GM19238 (cell line): Measurements from ENCODE around the gene MAB21L4.

ENCODE experiments used
- DNase-seq: peaks from one replicate; pipeline ENCODE4 v3.0.0; 2011; ENCODE audit warnings: low spot score; ENCODE audit not compliant: insufficient read length

The MAB21L4 gene

DNA sequence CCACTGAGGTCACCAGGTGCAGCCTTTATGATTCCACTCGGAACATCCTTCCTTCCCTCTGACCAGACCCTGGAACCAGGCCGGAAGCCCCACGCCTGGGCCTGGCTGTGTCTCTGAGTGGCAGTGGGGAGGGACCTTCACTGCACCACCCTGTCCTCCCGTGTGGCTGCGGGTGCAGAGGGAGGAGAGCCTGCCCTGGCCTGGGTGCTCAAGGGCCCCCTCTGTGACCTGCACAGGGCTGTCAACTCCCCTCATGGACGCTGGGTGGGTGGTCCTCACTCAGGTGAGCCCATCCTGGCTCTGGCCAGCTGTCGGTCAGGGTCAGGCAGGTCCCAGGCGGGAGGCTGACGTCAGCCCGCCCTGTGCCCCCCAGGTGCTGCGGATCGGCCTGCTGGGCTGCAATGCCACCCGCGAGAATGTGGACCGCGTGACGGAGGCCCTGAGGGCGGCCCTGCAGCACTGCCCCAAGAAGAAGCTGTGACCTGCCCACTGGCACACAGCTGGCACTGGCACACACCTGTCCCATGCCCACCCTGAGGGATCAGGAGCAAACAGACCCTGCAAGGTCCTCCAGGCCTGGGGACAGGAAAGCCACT, 17.5 kb downstream of the MAB21L4 start:
- DNase-seq = no peak

DNA sequence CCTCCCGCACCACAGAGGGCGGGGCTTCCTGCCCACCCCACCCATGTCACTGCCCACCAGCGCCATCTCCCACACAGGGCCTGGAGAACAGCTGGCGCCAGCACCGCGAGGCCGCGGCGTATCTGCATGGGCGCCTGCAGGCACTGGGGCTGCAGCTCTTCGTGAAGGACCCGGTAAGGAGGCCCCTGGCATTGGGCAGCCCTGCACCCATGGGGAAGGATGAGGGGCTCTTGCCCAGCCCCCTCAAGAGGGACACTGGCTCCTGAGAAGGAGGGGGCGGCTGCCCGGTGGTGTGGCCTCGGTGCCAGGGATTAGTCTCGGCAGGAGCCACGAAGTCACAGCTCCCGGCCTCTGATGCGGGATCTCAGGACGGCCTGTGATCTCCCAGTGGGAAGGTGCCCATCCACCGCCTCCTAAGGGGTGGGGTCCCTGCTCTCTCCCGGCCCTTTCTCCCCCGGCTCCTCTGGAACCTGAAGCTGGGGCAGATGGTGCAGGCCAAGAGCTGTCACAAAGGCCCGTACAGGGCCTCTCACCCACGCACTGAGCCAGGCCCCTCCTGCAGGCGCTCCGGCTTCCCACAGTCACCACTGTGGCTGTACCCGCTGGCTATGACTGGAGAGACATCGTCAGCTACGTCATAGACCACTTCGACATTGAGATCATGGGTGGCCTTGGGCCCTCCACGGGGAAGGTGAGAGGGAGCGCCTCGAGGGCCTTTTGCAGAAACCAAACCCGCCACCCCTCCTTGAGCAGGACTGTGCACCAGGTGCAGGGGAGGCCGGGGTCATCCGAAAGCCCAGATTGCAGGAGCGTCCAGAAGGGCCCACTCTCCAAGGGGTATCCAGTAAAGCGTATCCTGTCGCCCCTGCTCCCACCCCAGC, 18.3 kb downstream of the MAB21L4 start:
- DNase-seq = no peak

DNA sequence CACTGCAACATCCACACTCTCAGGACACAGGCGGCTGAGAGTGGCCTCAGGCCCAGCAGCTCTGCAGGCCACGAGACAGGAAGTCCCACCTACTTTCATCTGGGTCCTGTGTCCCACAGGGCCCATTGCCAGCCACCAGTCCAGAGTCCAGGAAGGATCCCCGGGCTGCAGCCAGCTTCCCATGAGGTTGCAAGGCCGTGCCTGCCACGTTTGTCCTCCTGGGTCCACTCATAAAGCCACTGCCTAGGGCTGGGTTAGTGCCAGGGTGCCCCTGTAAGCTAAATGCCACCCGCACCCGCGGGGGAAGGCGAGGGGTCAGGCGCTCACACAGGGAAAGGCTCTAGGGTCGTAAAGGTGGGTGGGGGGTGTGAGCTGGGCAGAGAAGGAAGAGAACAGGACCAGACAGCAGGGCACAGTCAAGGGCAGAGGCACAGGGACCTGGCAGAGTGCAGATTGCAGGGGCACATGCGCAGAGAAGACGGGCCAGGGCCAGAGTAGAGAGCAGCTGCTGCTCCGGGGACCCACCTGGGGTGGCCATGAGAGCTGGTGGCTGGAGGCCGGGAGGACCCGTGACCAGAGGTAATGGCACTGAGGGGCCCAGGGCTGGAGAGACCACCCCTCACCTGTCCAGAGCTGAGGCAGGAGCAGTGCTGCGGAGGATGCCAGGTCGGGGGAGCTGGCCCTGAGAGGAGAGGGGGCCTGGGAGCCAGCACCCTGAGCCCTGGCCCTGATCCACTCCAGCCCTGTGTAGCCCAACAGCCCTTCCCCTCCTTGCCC, 19.3 kb downstream of the MAB21L4 start:
- no peak for DNase-seq

GRCh38 chr2:240876035-240876474, 19.9 kb downstream of the MAB21L4 start:
- no peak for DNase-seq

- DNase-seq = no peak
These were observed 20.5 kb downstream of the MAB21L4 start for GRCh38 chr2:240875228-240876034.

DNA sequence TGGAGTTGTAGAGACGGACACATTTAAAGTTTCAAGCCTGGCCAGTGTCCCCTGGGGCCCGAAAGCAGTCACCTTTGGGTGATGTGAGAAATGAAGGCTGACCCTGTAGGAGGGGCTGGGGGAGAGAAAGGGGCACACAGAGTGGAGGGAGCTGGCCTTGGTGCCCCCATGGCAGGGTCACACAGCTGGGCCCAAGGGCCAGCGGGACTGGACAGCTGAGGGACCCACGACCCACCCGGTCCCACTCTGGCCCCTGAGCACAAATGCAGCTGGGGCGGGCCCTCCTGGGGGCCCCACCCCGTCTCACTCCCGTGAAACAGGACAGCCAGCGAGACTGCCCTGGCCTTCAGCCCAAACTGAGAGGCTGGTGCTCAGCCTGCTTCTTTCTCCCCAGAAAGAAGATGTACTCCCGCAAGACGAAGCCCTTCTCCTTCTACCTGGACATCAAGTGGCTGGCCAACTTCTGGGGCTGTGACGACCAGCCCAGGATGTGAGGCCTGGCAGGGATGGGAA, 21.2 kb downstream of the MAB21L4 start:
- DNase-seq = no peak

GRCh38 chr2:240873805-240874714, 21.9 kb downstream of the MAB21L4 start:
- no peak for DNase-seq

- no peak for DNase-seq
These were observed 22.7 kb downstream of the MAB21L4 start for GRCh38 chr2:240873098-240873788.

DNA sequence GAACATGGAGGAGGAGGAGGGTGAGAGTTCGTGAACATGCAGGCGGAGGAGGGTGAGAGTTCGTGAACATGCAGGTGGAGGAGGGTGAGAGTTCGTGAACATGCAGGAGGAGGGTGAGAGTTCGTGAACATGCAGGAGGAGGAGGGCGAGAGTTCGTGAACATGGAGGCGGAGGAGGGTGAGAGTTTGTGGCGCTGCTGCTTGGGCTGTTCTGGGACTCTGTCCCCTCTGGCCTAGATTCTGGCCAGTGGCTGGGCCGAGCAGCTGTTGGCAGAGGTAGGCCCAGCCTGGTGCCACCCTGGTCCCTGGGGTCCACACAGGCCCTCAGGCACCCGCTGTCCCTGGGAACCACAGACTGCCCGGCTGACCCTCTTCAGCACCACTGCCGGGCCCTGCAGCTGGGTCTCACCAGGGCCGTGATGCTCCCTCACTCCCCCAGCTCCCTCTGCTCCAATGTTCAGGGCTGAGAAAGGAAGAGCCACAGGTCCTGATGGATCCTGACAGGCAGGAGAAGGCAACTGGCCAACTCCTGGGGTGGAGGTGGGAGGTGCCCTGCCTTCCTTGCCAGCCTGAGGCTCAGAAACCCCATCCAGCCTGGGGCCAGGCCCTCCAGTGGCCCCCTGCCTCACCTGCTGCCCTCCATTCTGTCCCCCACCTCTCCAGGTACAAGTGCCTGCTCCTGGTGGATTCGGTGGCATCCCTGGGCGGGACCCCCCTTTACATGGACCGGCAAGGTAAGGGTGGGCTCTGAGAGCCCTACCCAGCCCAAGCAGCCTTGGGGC, 23.4 kb downstream of the MAB21L4 start:
- no peak for DNase-seq

GRCh38 chr2:240871071-240871958, 24.6 kb downstream of the MAB21L4 start:
- no peak for DNase-seq

GRCh38 chr2:240869956-240870875, 25.7 kb downstream of the MAB21L4 start:
- no peak for DNase-seq

- DNase-seq = no peak
These were observed 26.6 kb downstream of the MAB21L4 start for GRCh38 chr2:240869109-240869955.

DNA sequence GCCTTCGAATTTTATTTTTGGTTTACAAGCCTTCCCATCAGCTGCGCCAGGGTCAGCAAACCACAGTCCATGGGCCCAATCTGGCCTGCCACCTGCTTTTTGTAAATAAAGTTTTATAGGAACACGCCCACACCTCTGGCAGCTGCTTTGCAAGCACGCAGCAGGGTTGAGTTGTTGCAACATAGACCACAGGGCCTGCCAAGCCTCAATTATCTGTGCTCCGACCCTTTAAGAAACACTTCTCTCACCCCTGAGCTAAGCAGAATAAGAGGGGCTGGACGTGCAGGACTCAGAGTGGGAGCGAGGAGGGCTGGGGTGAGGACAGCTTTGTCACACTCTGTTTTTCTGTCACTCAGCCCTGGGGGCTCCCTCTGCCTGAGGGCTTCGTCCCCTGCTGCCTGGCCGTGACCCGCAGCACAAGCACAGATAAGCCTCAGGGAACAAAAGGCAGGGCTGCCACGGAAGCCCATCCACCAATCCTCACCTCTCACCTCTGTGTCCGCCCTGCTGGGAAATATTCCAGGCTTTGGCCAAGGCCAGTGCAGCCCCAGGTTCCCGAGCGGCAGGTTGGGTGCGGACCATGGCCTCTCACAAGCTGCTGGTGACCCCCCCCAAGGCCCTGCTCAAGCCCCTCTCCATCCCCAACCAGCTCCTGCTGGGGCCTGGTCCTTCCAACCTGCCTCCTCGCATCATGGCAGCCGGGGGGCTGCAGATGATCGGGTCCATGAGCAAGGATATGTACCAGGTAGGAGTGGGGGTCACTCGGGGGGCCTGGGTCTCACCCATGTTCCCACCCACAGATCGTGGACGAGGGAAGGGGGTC, 27.5 kb downstream of the MAB21L4 start, which contains the start of gene AGXT:
Gene AGXT, plus strand, starts transcription at position 539 of the 823 bp plus-strand sequence. Its CDS starts 42 bp downstream, at position 581.
- no peak for DNase-seq

DNA sequence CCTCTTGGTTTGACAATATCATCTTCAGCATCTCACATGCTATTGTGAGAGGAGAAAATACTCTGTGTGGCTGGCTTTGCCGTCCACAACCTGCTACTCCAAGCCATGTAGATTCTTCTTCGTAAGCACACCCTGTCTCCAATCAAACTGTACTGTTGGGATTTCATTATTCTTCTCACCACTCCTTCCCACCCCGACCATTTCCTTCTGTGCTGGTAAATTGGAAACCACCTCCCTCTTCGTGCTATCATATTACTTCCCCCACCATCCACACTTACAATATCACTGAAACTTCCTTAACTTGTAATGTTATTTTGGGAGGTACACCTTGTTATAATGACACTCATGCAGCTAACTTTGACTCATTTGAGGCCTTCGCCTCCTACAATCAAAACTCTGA, 30.6 kb downstream of the MAB21L4 start:
- DNase-seq = no peak

DNA sequence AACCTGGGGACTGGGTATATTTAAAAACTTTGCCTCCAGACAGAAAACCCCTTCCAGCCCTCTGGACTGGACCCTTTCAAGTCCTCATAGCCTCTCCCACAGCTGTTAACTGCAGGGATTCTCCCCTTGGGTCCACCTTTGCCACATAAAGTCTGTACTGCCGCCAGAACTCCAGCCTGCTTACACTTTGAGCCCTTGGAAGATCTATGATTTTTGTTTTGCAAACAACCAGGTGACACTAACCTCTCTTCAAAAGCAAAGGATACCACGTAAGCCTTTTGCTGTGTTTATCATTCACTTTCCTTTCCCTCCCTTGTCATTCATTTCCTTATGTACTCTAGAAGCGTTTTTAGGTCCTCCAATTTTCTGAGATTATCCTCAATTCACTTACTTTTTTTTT, 31.5 kb downstream of the MAB21L4 start:
- DNase-seq = no peak
